ENCODE measurements around the gene CNNM4. TPM values are rescaled to one million over a fixed set of nuclear protein-coding genes. Genes with fewer than 3 reads are reported as not detected.

Gene CNNM4
- total RNA-seq, 6 experiments from 2014 or later, result 2.3 to 4.9 (median 3.7) TPM

- Histone ChIP-seq H3K9me3 (no peaks in the 10 kb centered on the region), H3K4me3 (no peak overlapping the region), H3K27me3 (no peaks in the 10 kb centered on the region), H3K4me1 (no peaks in the 10 kb centered on the region), H3K27ac (no peak overlapping the region), H3K36me3 (peaks cover 0 to 51% (median 6%) of the 10 kb centered on the region in 4 donors)
- ATAC-seq, result no peak
- DNase-seq, result no peak
- 84% methylated on average over 4 of the region's 4 CpGs for WGBS (ENCODE audit: insufficient coverage, low coverage, low lambda C conversion rate, missing lambda C conversion rate)
- intact Hi-C loops (cut with DNase I), result no loop called here
- TF ChIP-seq POLR2A (IDR thresholded peaks at IDR 0.05) (no peak), CTCF (IDR thresholded peaks at IDR 0.05) (no peak)
These were observed 34.6 kb upstream of the CNNM4 start for GRCh38 chr2:96726131-96726530.

GRCh38 chr2:96727431-96727830 lies 33.3 kb upstream of the CNNM4 start:
- WGBS (ENCODE audit: insufficient coverage, low coverage, low lambda C conversion rate, missing lambda C conversion rate), result 76% methylated on average over 5 of the region's 5 CpGs
- ATAC-seq (no peak), DNase-seq (no peak)
- no peaks in the 10 kb centered on the region for H3K27me3 ChIP-seq
- H3K36me3 ChIP-seq, result peaks cover 0 to 64% (median 12%) of the 10 kb centered on the region in 4 donors
- no peaks in the 10 kb centered on the region for H3K9me3 ChIP-seq
- no peaks in the 10 kb centered on the region for H3K4me1 ChIP-seq
- no peak overlapping the region for H3K4me3 ChIP-seq
- intact Hi-C loops (cut with DNase I), result no loop called here
- no peak overlapping the region for H3K27ac ChIP-seq
- TF ChIP-seq CTCF (IDR thresholded peaks at IDR 0.05), result no peak
- no peak for TF ChIP-seq POLR2A (IDR thresholded peaks at IDR 0.05)

- intact Hi-C loops (cut with DNase I), result no loop called here
- no peak overlapping the region for H3K27ac ChIP-seq
- 96% methylated on average over 7 of the region's 7 CpGs for WGBS (ENCODE audit: insufficient coverage, low coverage, low lambda C conversion rate, missing lambda C conversion rate)
- no peaks in the 10 kb centered on the region for H3K4me1 ChIP-seq
- no peaks in the 10 kb centered on the region for H3K9me3 ChIP-seq
- no peak overlapping the region for H3K4me3 ChIP-seq
- no peak for TF ChIP-seq CTCF (IDR thresholded peaks at IDR 0.05)
- no peak for TF ChIP-seq POLR2A (IDR thresholded peaks at IDR 0.05)
- no peak for DNase-seq
- H3K36me3 ChIP-seq, result peaks cover 0 to 78% (median 22%) of the 10 kb centered on the region in 4 donors
- no peak for ATAC-seq
- H3K27me3 ChIP-seq, result no peaks in the 10 kb centered on the region
These were observed 31.0 kb upstream of the CNNM4 start for GRCh38 chr2:96729748-96730147.

GRCh38 chr2:96730212-96730611 lies 30.5 kb upstream of the CNNM4 start:
- ATAC-seq, result no peak
- Histone ChIP-seq H3K4me3 (no peak overlapping the region), H3K27ac (no peak overlapping the region), H3K27me3 (no peaks in the 10 kb centered on the region), H3K36me3 (peaks cover 0 to 78% (median 22%) of the 10 kb centered on the region in 4 donors), H3K4me1 (no peaks in the 10 kb centered on the region), H3K9me3 (no peaks in the 10 kb centered on the region)
- intact Hi-C loops (cut with DNase I), result no loop called here
- 92% methylated on average over 2 of the region's 2 CpGs for WGBS (ENCODE audit: insufficient coverage, low coverage, low lambda C conversion rate, missing lambda C conversion rate)
- DNase-seq, result no peak
- no peak for TF ChIP-seq CTCF (IDR thresholded peaks at IDR 0.05)
- TF ChIP-seq POLR2A (IDR thresholded peaks at IDR 0.05), result no peak

- no peak overlapping the region for H3K4me3 ChIP-seq
- no peak overlapping the region for H3K27ac ChIP-seq
- peaks cover 0 to 74% (median 20%) of the 10 kb centered on the region in 4 donors for H3K36me3 ChIP-seq
- ATAC-seq (no peak), DNase-seq (no peak)
- WGBS (ENCODE audit: insufficient coverage, low coverage, low lambda C conversion rate, missing lambda C conversion rate), result 87% methylated on average over 3 of the region's 3 CpGs
- H3K27me3 ChIP-seq, result no peaks in the 10 kb centered on the region
- no peaks in the 10 kb centered on the region for H3K9me3 ChIP-seq
- H3K4me1 ChIP-seq, result peaks cover 0 to 18% (median 2%) of the 10 kb centered on the region in 4 donors
- TF ChIP-seq CTCF (IDR thresholded peaks at IDR 0.05), result no peak
- intact Hi-C loops (cut with DNase I), result no loop called here
These were observed 26.8 kb upstream of the CNNM4 start for GRCh38 chr2:96733931-96734330.

All from right lobe of liver (tissue), 6 donors.